Measurements from ENCODE around the gene CDH16.

Gene CDH16

DNA sequence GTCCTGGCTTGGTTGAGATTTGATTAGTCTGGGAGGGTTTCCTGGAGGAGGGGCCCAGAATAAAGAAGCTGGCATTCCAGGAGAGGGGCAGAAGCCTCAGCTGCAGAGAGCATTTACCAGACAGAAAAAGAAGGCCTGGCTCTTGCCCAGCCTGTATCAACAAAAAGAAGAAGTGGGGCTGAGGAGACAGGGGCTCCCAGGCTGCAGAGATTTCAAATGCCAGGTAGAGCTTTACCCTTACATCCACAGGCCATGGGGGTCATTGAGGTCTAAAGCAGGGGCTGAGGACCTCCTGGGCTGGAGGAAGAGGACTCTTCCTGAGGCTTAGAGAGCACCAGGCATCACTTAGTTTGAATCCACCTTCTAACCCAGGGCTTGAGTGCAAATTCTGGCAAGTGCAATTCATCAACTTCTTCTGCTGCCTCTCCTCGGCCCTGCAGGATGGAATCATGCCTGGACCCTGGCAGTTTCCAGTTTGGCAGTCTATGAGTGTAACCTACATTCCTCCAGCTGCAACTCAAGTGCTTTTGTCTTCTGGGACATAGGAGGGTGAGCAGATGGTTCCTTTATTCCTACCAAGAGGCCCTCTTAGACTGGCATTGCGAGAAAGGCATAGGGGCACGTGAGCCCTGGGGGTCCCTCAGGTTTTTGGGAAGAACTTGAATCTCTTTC, 59.2 kb downstream of the CDH16 start:
- peak; percentile 17 for DNase-seq

DNA sequence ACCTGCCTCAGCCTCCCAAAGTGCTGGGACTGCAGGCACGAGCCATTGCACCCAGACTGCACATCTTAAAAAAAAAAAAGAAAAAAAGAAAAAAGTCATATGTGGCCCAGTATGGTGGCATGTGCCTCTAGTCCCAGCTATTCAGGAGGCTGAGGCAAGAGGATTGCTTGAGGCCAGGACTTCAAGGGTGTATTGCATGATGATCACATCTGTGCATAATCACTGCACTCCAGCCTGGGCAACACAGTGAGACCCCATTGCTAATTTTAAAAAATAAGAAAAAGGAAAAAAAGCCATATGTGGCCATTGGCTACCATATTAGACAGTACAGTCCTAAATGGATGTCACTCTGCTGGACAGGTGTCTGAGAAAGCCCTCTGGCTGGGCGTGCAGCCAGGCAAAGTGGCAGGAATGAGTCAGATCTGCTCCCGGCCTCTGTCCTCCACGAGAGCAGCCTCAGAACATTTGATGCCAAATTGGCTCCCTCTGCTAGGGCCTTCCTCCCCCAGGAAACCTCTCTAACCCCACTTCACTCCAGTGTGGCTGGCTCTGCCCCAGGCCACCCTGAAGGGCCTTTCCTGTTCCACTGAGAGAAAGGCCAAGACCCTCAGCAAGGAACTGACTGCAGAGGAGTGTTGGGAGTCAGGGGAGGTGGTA, 59.8 kb downstream of the CDH16 start:
- DNase-seq = peak; percentile 69

Measured in NCI-H2029 treated with DMSO at 0.1 percent for 48 hours (cell line).